Measurements from ENCODE around the gene GRM1.

DNA sequence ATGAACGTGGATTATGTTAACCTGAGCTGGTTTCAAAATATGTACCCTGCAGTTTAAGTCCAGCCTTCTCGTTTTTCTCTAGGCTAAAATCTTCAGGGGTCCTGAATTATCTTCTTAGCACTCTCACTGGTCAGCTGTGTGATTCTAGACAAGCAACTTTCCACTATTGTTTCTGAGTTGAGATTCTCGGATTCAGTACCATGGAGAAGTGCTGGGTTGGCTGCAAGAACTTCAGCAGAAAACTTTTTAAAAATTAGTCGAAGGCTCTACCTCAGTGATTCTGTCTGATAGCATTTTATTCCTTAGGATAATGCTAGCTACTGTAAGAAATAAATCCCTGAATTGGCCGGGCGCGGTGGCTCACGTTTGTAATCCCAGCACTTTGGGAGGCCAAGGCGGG lies 173.7 kb downstream of the GRM1 start:
- TF ChIP-seq, protein P1, sequence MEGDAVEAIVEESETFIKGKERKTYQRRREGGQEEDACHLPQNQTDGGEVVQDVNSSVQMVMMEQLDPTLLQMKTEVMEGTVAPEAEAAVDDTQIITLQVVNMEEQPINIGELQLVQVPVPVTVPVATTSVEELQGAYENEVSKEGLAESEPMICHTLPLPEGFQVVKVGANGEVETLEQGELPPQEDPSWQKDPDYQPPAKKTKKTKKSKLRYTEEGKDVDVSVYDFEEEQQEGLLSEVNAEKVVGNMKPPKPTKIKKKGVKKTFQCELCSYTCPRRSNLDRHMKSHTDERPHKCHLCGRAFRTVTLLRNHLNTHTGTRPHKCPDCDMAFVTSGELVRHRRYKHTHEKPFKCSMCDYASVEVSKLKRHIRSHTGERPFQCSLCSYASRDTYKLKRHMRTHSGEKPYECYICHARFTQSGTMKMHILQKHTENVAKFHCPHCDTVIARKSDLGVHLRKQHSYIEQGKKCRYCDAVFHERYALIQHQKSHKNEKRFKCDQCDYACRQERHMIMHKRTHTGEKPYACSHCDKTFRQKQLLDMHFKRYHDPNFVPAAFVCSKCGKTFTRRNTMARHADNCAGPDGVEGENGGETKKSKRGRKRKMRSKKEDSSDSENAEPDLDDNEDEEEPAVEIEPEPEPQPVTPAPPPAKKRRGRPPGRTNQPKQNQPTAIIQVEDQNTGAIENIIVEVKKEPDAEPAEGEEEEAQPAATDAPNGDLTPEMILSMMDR (IDR thresholded peaks at IDR 0.05) = no peak
- TF ChIP-seq POLR2A (IDR thresholded peaks at IDR 0.05) (no peak), EP300 (IDR thresholded peaks at IDR 0.05) (no peak)

Data from ovary (tissue), 3 donors.